Neural progenitor cell (in vitro differentiated cells): ENCODE measurements around the gene NKD1.

Source experiments
- CTCF ChIP-seq: fragments of 200-600 bp; sonication (generic); IDR thresholded peaks from 2 replicates; pipeline ENCODE4 v1.5.1; 2017; ENCODE audit warnings: antibody characterized with exemption, mild to moderate bottlenecking
- EZH2 ChIP-seq: fragments of 200-600 bp; sonication (generic); IDR thresholded peaks from 2 replicates; pipeline ENCODE4 v1.6.1; 2017; ENCODE audit warnings: antibody characterized with exemption, mild to moderate bottlenecking, moderate library complexity

GRCh38 chr16:50607051-50607431 lies 58.8 kb downstream of the NKD1 start:
- TF ChIP-seq CTCF (no peak), EZH2 (no peak)
